ENCODE results near the gene BSN. TPM values are rescaled to one million over a fixed set of nuclear protein-coding genes. Genes with fewer than 3 reads are reported as not detected.

BSN gene
- total and polyA plus RNA-seq, 12 donors = 0.06 to 1.4 (median 0.62) TPM

DNA sequence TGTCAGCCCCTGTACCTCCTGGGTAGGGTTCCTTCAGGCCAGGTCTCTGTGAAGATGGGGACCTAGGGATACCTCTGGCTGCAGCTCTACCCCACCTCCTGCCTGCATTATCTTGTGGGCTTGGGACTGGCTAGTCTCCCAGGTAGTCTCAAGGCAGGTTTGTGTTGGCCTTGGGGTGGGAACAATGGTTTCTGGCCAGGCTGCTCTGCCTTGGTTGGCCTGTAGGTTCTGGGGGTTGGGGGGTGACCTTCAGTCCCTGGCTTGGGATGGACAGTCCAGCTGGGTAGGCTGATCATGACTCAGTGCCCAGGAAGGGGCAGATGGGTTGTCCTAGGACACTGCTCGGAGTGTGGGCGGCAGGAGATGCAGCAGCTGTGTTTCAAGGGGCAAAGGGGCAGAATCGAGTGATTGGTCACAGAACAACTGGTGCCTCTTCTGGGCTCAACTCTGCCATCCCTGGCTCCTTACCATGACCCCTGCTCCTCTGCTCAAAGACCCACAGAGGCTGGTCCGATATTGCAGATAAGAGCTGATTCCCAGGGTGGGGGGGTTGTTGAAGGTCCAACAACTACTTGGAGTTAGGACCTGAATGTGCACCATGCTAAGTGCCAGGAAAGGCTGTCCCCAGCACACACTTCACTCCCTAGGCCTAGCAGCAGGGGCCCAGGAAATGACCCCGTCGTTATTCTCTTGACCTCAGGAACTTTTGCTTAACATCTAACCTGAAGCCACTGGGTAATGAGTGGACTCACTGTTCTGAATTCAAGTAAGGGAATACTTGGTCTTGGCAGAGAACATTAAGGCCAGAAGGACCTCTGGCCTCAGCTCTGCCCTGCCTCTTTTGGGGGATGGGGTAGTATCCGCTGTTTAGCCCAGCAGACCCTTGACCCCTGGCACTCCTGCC lies 18.1 kb upstream of the BSN start:
- no peak for ATAC-seq
- no peaks in the 10 kb centered on the region for H3K27me3 ChIP-seq
- no peak overlapping the region for H3K27ac ChIP-seq
- intact Hi-C loops (cut with DNase I) = loop anchor here in 3 of 10 donors (5.0 kb wide), 3 partner anchors 131 to 371 kb away; partner anchors contain the start of gene APEH (in 1 of the 3)
- H3K4me3 ChIP-seq = no peak overlapping the region
- H3K4me1 ChIP-seq = peaks cover 0 to 20% (median 6%) of the 10 kb centered on the region in 9 donors
- 65 to 69% methylated on average over 7 of the region's 7 CpGs for WGBS, 2 donors
- H3K9me3 ChIP-seq = no peaks in the 10 kb centered on the region
- no peak for DNase-seq
- TF ChIP-seq, protein P1, sequence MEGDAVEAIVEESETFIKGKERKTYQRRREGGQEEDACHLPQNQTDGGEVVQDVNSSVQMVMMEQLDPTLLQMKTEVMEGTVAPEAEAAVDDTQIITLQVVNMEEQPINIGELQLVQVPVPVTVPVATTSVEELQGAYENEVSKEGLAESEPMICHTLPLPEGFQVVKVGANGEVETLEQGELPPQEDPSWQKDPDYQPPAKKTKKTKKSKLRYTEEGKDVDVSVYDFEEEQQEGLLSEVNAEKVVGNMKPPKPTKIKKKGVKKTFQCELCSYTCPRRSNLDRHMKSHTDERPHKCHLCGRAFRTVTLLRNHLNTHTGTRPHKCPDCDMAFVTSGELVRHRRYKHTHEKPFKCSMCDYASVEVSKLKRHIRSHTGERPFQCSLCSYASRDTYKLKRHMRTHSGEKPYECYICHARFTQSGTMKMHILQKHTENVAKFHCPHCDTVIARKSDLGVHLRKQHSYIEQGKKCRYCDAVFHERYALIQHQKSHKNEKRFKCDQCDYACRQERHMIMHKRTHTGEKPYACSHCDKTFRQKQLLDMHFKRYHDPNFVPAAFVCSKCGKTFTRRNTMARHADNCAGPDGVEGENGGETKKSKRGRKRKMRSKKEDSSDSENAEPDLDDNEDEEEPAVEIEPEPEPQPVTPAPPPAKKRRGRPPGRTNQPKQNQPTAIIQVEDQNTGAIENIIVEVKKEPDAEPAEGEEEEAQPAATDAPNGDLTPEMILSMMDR (IDR thresholded peaks at IDR 0.05) = no peak
- H3K36me3 ChIP-seq = peaks cover 0 to 43% (median 26%) of the 10 kb centered on the region in 9 donors

DNA sequence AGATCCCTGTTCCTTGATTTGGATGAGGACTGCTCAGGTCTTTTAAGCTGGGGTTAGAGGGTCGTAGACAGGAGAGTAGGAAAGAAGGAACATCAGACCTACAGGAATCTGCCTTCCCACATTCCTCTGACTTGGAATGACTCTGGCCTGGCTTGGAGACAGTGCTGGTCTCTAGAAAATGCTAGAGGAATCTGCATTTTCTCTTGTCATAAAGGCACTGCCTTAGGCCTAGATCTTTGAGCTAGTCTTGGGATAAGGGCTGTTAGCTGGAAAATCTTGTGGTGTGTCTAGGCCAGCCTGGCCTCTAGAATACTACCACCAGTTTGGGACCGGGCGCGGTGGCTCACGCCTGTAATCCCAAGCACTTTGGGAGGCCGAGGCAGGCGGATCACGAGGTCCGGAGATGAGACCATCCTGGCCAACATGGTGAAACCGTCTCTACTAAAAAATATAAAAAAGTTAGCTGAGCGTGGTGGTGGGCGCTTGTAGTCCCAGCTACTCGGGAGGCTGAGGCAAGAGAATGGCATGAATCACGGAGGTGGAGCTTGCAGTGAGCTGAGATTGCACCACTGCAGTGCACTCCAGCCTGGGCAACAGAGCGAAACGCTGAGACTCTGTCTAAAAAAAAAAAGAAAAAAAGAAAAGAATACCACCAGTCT lies 17.3 kb upstream of the BSN start:
- Histone ChIP-seq H3K27ac (no peak overlapping the region), H3K9me3 (no peaks in the 10 kb centered on the region), H3K4me1 (peaks cover 0 to 20% (median 6%) of the 10 kb centered on the region in 9 donors), H3K4me3 (no peak overlapping the region), H3K27me3 (no peaks in the 10 kb centered on the region), H3K36me3 (peaks cover 0 to 35% (median 18%) of the 10 kb centered on the region in 9 donors)
- WGBS, 2 donors = 84 to 93% methylated on average over 16 of the region's 16 CpGs
- intact Hi-C loops (cut with DNase I) = loop anchor here in 3 of 10 donors (5.0 kb wide), 3 partner anchors 130 to 370 kb away; partner anchors contain the start of gene APEH (in 1 of the 3)
- no peak for DNase-seq
- no peak for ATAC-seq
- TF ChIP-seq, protein P1 (IDR thresholded peaks at IDR 0.05) = no peak

DNA sequence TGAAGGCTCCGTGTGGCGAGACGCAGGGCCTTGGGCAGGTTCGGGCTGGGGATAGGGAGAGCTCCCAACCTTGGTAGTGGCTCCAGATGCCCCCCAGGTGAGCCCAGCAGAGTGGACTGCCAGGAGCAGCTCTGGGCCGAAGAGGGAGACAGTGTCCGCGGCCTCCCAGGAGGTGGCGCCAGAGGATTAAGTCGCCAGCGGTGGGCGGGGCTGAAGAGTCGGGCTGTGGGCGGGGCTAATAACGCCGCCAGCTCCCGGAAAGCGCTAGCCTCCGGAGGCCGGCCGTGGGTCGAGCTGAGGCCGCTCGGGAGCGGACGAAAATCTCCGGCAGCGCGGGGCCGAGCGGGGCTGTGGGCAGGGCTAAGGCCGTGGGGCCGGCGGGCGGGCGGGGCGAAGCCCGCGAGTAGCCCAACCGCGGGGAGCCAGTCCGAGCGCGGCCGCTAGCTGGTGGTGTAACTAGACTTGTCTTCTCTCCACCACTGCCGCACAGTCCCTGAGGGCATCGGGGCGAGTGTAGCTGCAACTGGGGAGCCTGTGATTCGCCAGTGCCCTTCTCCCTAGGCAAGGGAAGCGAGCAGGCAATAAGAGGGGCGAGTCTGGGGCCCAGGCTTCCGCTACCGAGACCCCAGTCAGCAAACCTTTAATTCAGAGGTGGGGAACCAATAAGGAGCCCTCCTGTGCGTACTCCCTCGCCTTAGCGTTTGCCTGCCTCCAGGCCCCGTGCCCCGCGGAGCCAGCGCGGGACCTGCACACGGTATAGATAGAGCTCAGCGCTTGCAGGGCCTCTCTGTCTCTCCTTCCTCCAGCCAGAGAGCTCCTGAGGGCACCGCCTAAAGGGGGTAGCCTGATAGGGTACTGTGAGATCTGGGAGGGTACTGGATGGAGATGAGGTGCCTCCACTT lies 14.4 kb upstream of the BSN start:
- TF ChIP-seq, protein P1 (IDR thresholded peaks at IDR 0.05) = peak; percentile 85 to 94 (median 91)
- intact Hi-C loops (cut with DNase I) = loop anchor here (1.0 to 5.0 kb wide), 5 partner anchors 127 to 367 kb away; partner anchors contain the start of gene APEH (in 1 of the 10)
- Histone ChIP-seq H3K4me3 (peak overlapping the region in 9 of 10 donors; percentile 44 to 78 (median 58)), H3K27ac (peak overlapping the region in 9 of 10 donors; percentile 72 to 89 (median 82)), H3K4me1 (peaks cover 0 to 15% (median 6%) of the 10 kb centered on the region in 9 donors), H3K36me3 (peaks cover 0 to 8% (median 0%) of the 10 kb centered on the region in 9 donors), H3K27me3 (peaks cover 0 to 3% (median 0%) of the 10 kb centered on the region in 7 donors), H3K9me3 (no peaks in the 10 kb centered on the region)
- DNase-seq (peak; percentile 92 to 96), ATAC-seq (peak; percentile 97 to 99 (median 98))
- WGBS, 2 donors = 1% methylated on average over 62 to 63 of the region's 63 CpGs

Data from heart right ventricle (tissue), 16 donors.